ENCODE results near the gene CSMD2.

The CSMD2 gene

DNA sequence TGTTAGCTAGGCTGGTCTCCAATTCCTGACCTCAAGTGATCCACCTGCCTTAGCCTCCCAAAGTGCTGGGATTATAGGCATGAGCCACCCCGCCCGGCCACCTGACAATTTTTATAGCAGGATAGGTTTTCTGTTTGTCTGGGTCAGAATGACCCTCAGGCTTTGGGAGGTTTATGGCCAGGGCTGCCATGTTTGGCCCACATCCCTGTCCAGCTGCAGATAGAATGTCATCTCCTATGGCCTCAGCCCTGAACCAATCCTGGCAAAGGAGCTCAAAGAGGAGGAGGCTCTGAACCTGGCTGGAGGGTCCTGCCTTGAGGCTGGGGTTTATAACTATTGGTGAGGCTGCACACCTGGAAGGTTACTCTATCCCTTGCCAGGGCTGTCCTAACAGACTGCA, 218.2 kb downstream of the CSMD2 start:
- no peak overlapping the region for H3K4me3 ChIP-seq (ENCODE audit: low read length, poor library complexity, severe bottlenecking)
- H3K36me3 ChIP-seq (ENCODE audit: insufficient read depth, low read length): no peaks in the 10 kb centered on the region
- no peaks in the 10 kb centered on the region for H3K4me1 ChIP-seq (ENCODE audit: insufficient read depth, low read length, poor library complexity, severe bottlenecking)
- H3K4me2 ChIP-seq (ENCODE audit: low read depth, low read length, poor library complexity, severe bottlenecking): no peak overlapping the region
- H3K27me3 ChIP-seq (ENCODE audit: insufficient read depth, low read length, poor library complexity, severe bottlenecking): no peaks in the 10 kb centered on the region
- H3K79me2 ChIP-seq (ENCODE audit: insufficient read depth, low read length): no peaks in the 10 kb centered on the region
- H3F3A ChIP-seq (ENCODE audit: low read depth): no peaks in the 10 kb centered on the region
- no peaks in the 10 kb centered on the region for H3K9me2 ChIP-seq (replicated peaks; ENCODE audit: low read depth, low read length)
- H2AFZ ChIP-seq (ENCODE audit: low read length): no peak overlapping the region
- H4K20me1 ChIP-seq (ENCODE audit: insufficient read depth, low read length, poor library complexity, severe bottlenecking): no peaks in the 10 kb centered on the region
- no peaks in the 10 kb centered on the region; the same call in 1 of the 2 replicates for H3K9me3 ChIP-seq (ENCODE audit: insufficient read depth, low read depth, low read length)
- TF ChIP-seq, protein P1, sequence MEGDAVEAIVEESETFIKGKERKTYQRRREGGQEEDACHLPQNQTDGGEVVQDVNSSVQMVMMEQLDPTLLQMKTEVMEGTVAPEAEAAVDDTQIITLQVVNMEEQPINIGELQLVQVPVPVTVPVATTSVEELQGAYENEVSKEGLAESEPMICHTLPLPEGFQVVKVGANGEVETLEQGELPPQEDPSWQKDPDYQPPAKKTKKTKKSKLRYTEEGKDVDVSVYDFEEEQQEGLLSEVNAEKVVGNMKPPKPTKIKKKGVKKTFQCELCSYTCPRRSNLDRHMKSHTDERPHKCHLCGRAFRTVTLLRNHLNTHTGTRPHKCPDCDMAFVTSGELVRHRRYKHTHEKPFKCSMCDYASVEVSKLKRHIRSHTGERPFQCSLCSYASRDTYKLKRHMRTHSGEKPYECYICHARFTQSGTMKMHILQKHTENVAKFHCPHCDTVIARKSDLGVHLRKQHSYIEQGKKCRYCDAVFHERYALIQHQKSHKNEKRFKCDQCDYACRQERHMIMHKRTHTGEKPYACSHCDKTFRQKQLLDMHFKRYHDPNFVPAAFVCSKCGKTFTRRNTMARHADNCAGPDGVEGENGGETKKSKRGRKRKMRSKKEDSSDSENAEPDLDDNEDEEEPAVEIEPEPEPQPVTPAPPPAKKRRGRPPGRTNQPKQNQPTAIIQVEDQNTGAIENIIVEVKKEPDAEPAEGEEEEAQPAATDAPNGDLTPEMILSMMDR (conservative IDR thresholded peaks at IDR 0.05; ENCODE audit: low read length): no peak
- TF ChIP-seq EZH2phosphoT487 (IDR thresholded peaks at IDR 0.05; ENCODE audit: borderline replicate concordance): no peak
- no peak overlapping the region for H3K9ac ChIP-seq (ENCODE audit: low read depth, low read length, poor library complexity, severe bottlenecking)

DNA sequence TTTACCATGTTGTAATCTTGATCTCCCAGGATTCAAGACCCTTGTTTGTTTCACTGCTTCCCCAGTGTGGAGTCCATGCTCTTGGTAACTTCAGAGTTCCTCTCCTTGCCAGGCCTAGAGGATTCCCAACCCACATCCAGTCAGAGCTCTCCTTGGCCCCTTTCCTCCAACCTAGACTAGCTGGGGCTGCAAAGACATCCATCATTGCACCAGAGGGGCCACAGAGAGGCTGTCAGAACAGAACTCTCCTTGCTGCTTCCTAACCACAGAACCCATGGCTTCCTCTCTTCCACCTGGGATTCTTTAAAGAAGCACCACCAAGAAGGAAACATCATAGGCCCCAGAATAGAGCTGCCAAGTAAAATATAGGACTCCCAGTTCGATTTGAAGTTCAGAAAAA, 220.2 kb downstream of the CSMD2 start:
- Histone ChIP-seq H3K79me2 (ENCODE audit: insufficient read depth, low read length) (no peaks in the 10 kb centered on the region), H3K4me1 (ENCODE audit: insufficient read depth, low read length, poor library complexity, severe bottlenecking) (no peaks in the 10 kb centered on the region), H2AFZ (ENCODE audit: low read length) (no peak overlapping the region), H3K4me3 (ENCODE audit: low read length, poor library complexity, severe bottlenecking) (no peak overlapping the region), H3K9ac (ENCODE audit: low read depth, low read length, poor library complexity, severe bottlenecking) (no peak overlapping the region), H3K9me2 (replicated peaks; ENCODE audit: low read depth, low read length) (no peaks in the 10 kb centered on the region), H4K20me1 (ENCODE audit: insufficient read depth, low read length, poor library complexity, severe bottlenecking) (no peaks in the 10 kb centered on the region), H3K36me3 (ENCODE audit: insufficient read depth, low read length) (no peaks in the 10 kb centered on the region), H3F3A (ENCODE audit: low read depth) (no peaks in the 10 kb centered on the region), H3K27me3 (ENCODE audit: insufficient read depth, low read length, poor library complexity, severe bottlenecking) (no peaks in the 10 kb centered on the region), H3K9me3 (ENCODE audit: insufficient read depth, low read depth, low read length) (no peaks in the 10 kb centered on the region; the same call in 1 of the 2 replicates), H3K4me2 (ENCODE audit: low read depth, low read length, poor library complexity, severe bottlenecking) (no peak overlapping the region)
- TF ChIP-seq, protein P1 (conservative IDR thresholded peaks at IDR 0.05; ENCODE audit: low read length): no peak
- TF ChIP-seq EZH2phosphoT487 (IDR thresholded peaks at IDR 0.05; ENCODE audit: borderline replicate concordance): no peak

DNA sequence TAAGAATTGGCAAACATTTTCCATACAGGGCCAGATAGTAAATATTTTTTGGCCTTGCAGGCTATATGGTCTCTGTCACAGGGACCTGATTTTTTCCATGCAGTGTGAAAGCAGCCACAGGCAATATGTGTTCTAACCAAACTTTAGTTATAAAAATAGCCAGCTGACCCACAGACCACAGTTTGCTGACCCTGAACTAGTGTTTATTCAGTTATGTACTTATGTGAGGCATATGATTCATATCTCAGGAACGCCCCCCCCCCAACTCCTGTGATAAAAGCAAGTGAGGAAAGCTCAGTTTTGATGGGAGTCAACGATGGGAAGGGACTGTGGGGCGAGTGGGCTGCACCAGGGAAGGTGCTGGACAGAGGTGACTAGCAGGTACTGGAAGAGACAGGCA, 221.1 kb downstream of the CSMD2 start:
- no peak for TF ChIP-seq EZH2phosphoT487 (IDR thresholded peaks at IDR 0.05; ENCODE audit: borderline replicate concordance)
- TF ChIP-seq, protein P1 (conservative IDR thresholded peaks at IDR 0.05; ENCODE audit: low read length): no peak
- Histone ChIP-seq H3K9me2 (replicated peaks; ENCODE audit: low read depth, low read length) (no peaks in the 10 kb centered on the region), H2AFZ (ENCODE audit: low read length) (no peak overlapping the region)

More for the DNA sequence above, 221.1 kb downstream of the CSMD2 start:
- Histone ChIP-seq H3F3A (ENCODE audit: low read depth) (no peaks in the 10 kb centered on the region), H3K4me3 (ENCODE audit: low read length, poor library complexity, severe bottlenecking) (no peak overlapping the region), H3K27me3 (ENCODE audit: insufficient read depth, low read length, poor library complexity, severe bottlenecking) (no peaks in the 10 kb centered on the region), H3K9me3 (ENCODE audit: insufficient read depth, low read depth, low read length) (no peaks in the 10 kb centered on the region; the same call in 1 of the 2 replicates), H4K20me1 (ENCODE audit: insufficient read depth, low read length, poor library complexity, severe bottlenecking) (no peaks in the 10 kb centered on the region), H3K79me2 (ENCODE audit: insufficient read depth, low read length) (no peaks in the 10 kb centered on the region), H3K9ac (ENCODE audit: low read depth, low read length, poor library complexity, severe bottlenecking) (no peak overlapping the region), H3K36me3 (ENCODE audit: insufficient read depth, low read length) (no peaks in the 10 kb centered on the region), H3K4me1 (ENCODE audit: insufficient read depth, low read length, poor library complexity, severe bottlenecking) (no peaks in the 10 kb centered on the region), H3K4me2 (ENCODE audit: low read depth, low read length, poor library complexity, severe bottlenecking) (no peak overlapping the region)
